ENCODE measurements around the gene UBA6. TPM values are rescaled to one million over a fixed set of nuclear protein-coding genes. Genes with fewer than 3 reads are reported as not detected.

UBA6 gene
- polyA plus RNA-seq (2013, experiment 1 of 2), result 29.8 TPM
- polyA plus RNA-seq (2013, experiment 2 of 2), result 28.6 TPM

- Histone ChIP-seq H3K9me3 (ENCODE audit: control insufficient read depth, low read length) (no peaks in the 10 kb centered on the region), H2AK5ac (ENCODE audit: low read length, severe bottlenecking) (no peak within 1 kb of the TSS), H3K27ac (ENCODE audit: low read length, poor library complexity, severe bottlenecking) (peak within 1 kb of the TSS; percentile 84), H2BK5ac (ENCODE audit: low read depth, low read length, poor library complexity, severe bottlenecking) (no peak within 1 kb of the TSS), H3K9ac (ENCODE audit: low read length) (peak within 1 kb of the TSS; percentile 97), H4K8ac (ENCODE audit: low read length) (peak within 1 kb of the TSS; percentile 91), H3K23ac (ENCODE audit: low read length in 2 of 2) (no peak within 1 kb of the TSS), H4K91ac (ENCODE audit: low read length) (peak within 1 kb of the TSS; percentile 75), H3K27me3 (ENCODE audit: control insufficient read depth in 1 of 2, insufficient read depth in 1 of 2, low read length in 2 of 2) (no peaks in the 10 kb centered on the region), H2BK120ac (ENCODE audit: low read depth, low read length) (no peak within 1 kb of the TSS), H3K36me3 (ENCODE audit: control insufficient read depth in 1 of 2, insufficient read depth in 2 of 2, low read depth in 1 of 2, low read length in 2 of 2) (peaks cover 0 to 6% of the 10 kb centered on the region in 2 experiments), H2BK15ac (ENCODE audit: low read depth, poor library complexity, severe bottlenecking) (no peak within 1 kb of the TSS), H3K4me3 (ENCODE audit: insufficient read depth in 1 of 2, low read depth in 1 of 2, low read length in 2 of 2) (peak within 1 kb of the TSS; percentile 77 to 82), H3K4ac (ENCODE audit: low read depth in 1 of 2, low read length in 2 of 2) (no peak within 1 kb of the TSS), H2BK12ac (ENCODE audit: low read length in 2 of 2) (no peak within 1 kb of the TSS), H3K4me1 (ENCODE audit: control insufficient read depth, insufficient read depth, low read depth, low read length) (peaks cover 7% of the 10 kb centered on the region), H2AFZ (ENCODE audit: low read depth, low read length) (peak within 1 kb of the TSS; percentile 2), H3K18ac (ENCODE audit: low read depth in 1 of 2, low read length in 2 of 2) (peak within 1 kb of the TSS; percentile 13 to 87), H3K79me1 (replicated peaks; ENCODE audit: low read length, poor library complexity, severe bottlenecking) (no peaks in the 10 kb centered on the region), H3K14ac (ENCODE audit: low read length in 2 of 2) (peak within 1 kb of the TSS in 1 of 2 experiments; percentile 74), H3K4me2 (ENCODE audit: low read length, poor library complexity, severe bottlenecking) (peak within 1 kb of the TSS; percentile 68)
- under 1% methylated on average over 45 of the region's 57 CpGs for WGBS
- peak; percentile 97 for DNase-seq
Observed at GRCh38 chr4:67700738-67701516, at the start of gene UBA6. UBA6 (minus strand) TSS chr4:67701155; CDS start chr4:67701119, 36 bp downstream.

GRCh38 chr4:67750691-67751090, 49.7 kb upstream of the UBA6 start:
- no peak overlapping the region for H2BK120ac ChIP-seq (ENCODE audit: low read depth, low read length)
- H3K36me3 ChIP-seq (ENCODE audit: control insufficient read depth in 1 of 2, insufficient read depth in 2 of 2, low read depth in 1 of 2, low read length in 2 of 2), result no peaks in the 10 kb centered on the region
- no peak overlapping the region for H3K9ac ChIP-seq (ENCODE audit: low read length)
- no peaks in the 10 kb centered on the region for H3K9me3 ChIP-seq (ENCODE audit: control insufficient read depth, low read length)
- no peak overlapping the region for H2AK5ac ChIP-seq (ENCODE audit: low read length, severe bottlenecking)
- no peak overlapping the region for H3K4me2 ChIP-seq (ENCODE audit: low read length, poor library complexity, severe bottlenecking)
- H3K27me3 ChIP-seq (ENCODE audit: control insufficient read depth in 1 of 2, insufficient read depth in 1 of 2, low read length in 2 of 2), result no peaks in the 10 kb centered on the region
- no peak overlapping the region for H3K14ac ChIP-seq (ENCODE audit: low read length in 2 of 2)
- no peak overlapping the region for H3K18ac ChIP-seq (ENCODE audit: low read depth in 1 of 2, low read length in 2 of 2)
- H4K91ac ChIP-seq (ENCODE audit: low read length), result no peak overlapping the region
- no peaks in the 10 kb centered on the region for H3K79me1 ChIP-seq (replicated peaks; ENCODE audit: low read length, poor library complexity, severe bottlenecking)
- H2BK15ac ChIP-seq (ENCODE audit: low read depth, poor library complexity, severe bottlenecking), result no peak overlapping the region
- H2BK12ac ChIP-seq (ENCODE audit: low read length in 2 of 2), result no peak overlapping the region
- WGBS, result 100% methylated on average over 4 of the region's 4 CpGs
- H3K27ac ChIP-seq (ENCODE audit: low read length, poor library complexity, severe bottlenecking), result no peak overlapping the region
- H3K23ac ChIP-seq (ENCODE audit: low read length in 2 of 2), result no peak overlapping the region
- H3K4me3 ChIP-seq (ENCODE audit: insufficient read depth in 1 of 2, low read depth in 1 of 2, low read length in 2 of 2), result no peak overlapping the region
- DNase-seq, result no peak
- no peak overlapping the region for H4K8ac ChIP-seq (ENCODE audit: low read length)
- H3K4me1 ChIP-seq (ENCODE audit: control insufficient read depth, insufficient read depth, low read depth, low read length), result no peaks in the 10 kb centered on the region
- H2AFZ ChIP-seq (ENCODE audit: low read depth, low read length), result no peak overlapping the region
- H3K4ac ChIP-seq (ENCODE audit: low read depth in 1 of 2, low read length in 2 of 2), result no peak overlapping the region
- H2BK5ac ChIP-seq (ENCODE audit: low read depth, low read length, poor library complexity, severe bottlenecking), result no peak overlapping the region

- Histone ChIP-seq H2BK5ac (ENCODE audit: low read depth, low read length, poor library complexity, severe bottlenecking) (no peak overlapping the region), H3K27ac (ENCODE audit: low read length, poor library complexity, severe bottlenecking) (no peak overlapping the region), H3K9ac (ENCODE audit: low read length) (no peak overlapping the region), H4K8ac (ENCODE audit: low read length) (no peak overlapping the region), H2AK5ac (ENCODE audit: low read length, severe bottlenecking) (no peak overlapping the region), H3K14ac (ENCODE audit: low read length in 2 of 2) (no peak overlapping the region), H2BK12ac (ENCODE audit: low read length in 2 of 2) (no peak overlapping the region), H3K18ac (ENCODE audit: low read depth in 1 of 2, low read length in 2 of 2) (no peak overlapping the region), H3K4me1 (ENCODE audit: control insufficient read depth, insufficient read depth, low read depth, low read length) (no peaks in the 10 kb centered on the region), H3K9me3 (ENCODE audit: control insufficient read depth, low read length) (no peaks in the 10 kb centered on the region), H3K4me3 (ENCODE audit: insufficient read depth in 1 of 2, low read depth in 1 of 2, low read length in 2 of 2) (no peak overlapping the region), H2BK120ac (ENCODE audit: low read depth, low read length) (no peak overlapping the region), H2BK15ac (ENCODE audit: low read depth, poor library complexity, severe bottlenecking) (no peak overlapping the region), H3K79me1 (replicated peaks; ENCODE audit: low read length, poor library complexity, severe bottlenecking) (no peaks in the 10 kb centered on the region), H3K27me3 (ENCODE audit: control insufficient read depth in 1 of 2, insufficient read depth in 1 of 2, low read length in 2 of 2) (no peaks in the 10 kb centered on the region), H3K23ac (ENCODE audit: low read length in 2 of 2) (no peak overlapping the region), H3K36me3 (ENCODE audit: control insufficient read depth in 1 of 2, insufficient read depth in 2 of 2, low read depth in 1 of 2, low read length in 2 of 2) (no peaks in the 10 kb centered on the region), H3K4me2 (ENCODE audit: low read length, poor library complexity, severe bottlenecking) (no peak overlapping the region), H4K91ac (ENCODE audit: low read length) (no peak overlapping the region), H3K4ac (ENCODE audit: low read depth in 1 of 2, low read length in 2 of 2) (no peak overlapping the region), H2AFZ (ENCODE audit: low read depth, low read length) (no peak overlapping the region)
- 74% methylated on average over 2 of the region's 3 CpGs for WGBS
- DNase-seq, result no peak
Observed at GRCh38 chr4:67749286-67749685, 48.3 kb upstream of the UBA6 start.

GRCh38 chr4:67746797-67747495, 46.0 kb upstream of the UBA6 start:
- no peak overlapping the region for H3K4ac ChIP-seq (ENCODE audit: low read depth in 1 of 2, low read length in 2 of 2)
- H2BK5ac ChIP-seq (ENCODE audit: low read depth, low read length, poor library complexity, severe bottlenecking), result no peak overlapping the region
- no peak overlapping the region for H2BK120ac ChIP-seq (ENCODE audit: low read depth, low read length)
- no peaks in the 10 kb centered on the region for H3K27me3 ChIP-seq (ENCODE audit: control insufficient read depth in 1 of 2, insufficient read depth in 1 of 2, low read length in 2 of 2)
- H3K14ac ChIP-seq (ENCODE audit: low read length in 2 of 2), result no peak overlapping the region
- H4K91ac ChIP-seq (ENCODE audit: low read length), result no peak overlapping the region
- no peak overlapping the region for H2BK12ac ChIP-seq (ENCODE audit: low read length in 2 of 2)
- H2AK5ac ChIP-seq (ENCODE audit: low read length, severe bottlenecking), result no peak overlapping the region
- H3K4me1 ChIP-seq (ENCODE audit: control insufficient read depth, insufficient read depth, low read depth, low read length), result no peaks in the 10 kb centered on the region
- H3K36me3 ChIP-seq (ENCODE audit: control insufficient read depth in 1 of 2, insufficient read depth in 2 of 2, low read depth in 1 of 2, low read length in 2 of 2), result no peaks in the 10 kb centered on the region
- no peaks in the 10 kb centered on the region for H3K9me3 ChIP-seq (ENCODE audit: control insufficient read depth, low read length)
- H3K27ac ChIP-seq (ENCODE audit: low read length, poor library complexity, severe bottlenecking), result no peak overlapping the region
- no peak overlapping the region for H4K8ac ChIP-seq (ENCODE audit: low read length)
- no peaks in the 10 kb centered on the region for H3K79me1 ChIP-seq (replicated peaks; ENCODE audit: low read length, poor library complexity, severe bottlenecking)
- H3K4me2 ChIP-seq (ENCODE audit: low read length, poor library complexity, severe bottlenecking), result no peak overlapping the region
- DNase-seq, result peak; percentile 51
- WGBS, result 64% methylated on average over 4 of the region's 5 CpGs
- H3K4me3 ChIP-seq (ENCODE audit: insufficient read depth in 1 of 2, low read depth in 1 of 2, low read length in 2 of 2), result no peak overlapping the region
- H3K23ac ChIP-seq (ENCODE audit: low read length in 2 of 2), result no peak overlapping the region
- H3K18ac ChIP-seq (ENCODE audit: low read depth in 1 of 2, low read length in 2 of 2), result no peak overlapping the region
- H2BK15ac ChIP-seq (ENCODE audit: low read depth, poor library complexity, severe bottlenecking), result no peak overlapping the region
- H2AFZ ChIP-seq (ENCODE audit: low read depth, low read length), result no peak overlapping the region
- H3K9ac ChIP-seq (ENCODE audit: low read length), result no peak overlapping the region
